GM18507 (cell line): Measurements from ENCODE around the gene UBR3.
A peak's percentile ranks its signal among the peaks of the same experiment; 100 is the strongest.
"Not testable (repeated sequence)": the region's sequence is repeated elsewhere in the genome, so short reads cannot be mapped to it uniquely, and the experiment has no call there.

ENCODE experiments used
- DNase-seq: peaks from one replicate; pipeline ENCODE4 v3.0.0; 2011; ENCODE audit warnings: low read depth; ENCODE audit not compliant: insufficient read length; ENCODE audit errors: extremely low spot score
- FAIRE-seq: peaks from 2 replicates; lab custom pipeline; 2011; peaks lifted over from hg19 to GRCh38; lab: Jason Lieb, UNC

Gene UBR3

GRCh38 chr2:169822785-169823392 lies 4.4 kb upstream of the UBR3 start:
- DNase-seq (no peak), FAIRE-seq (no peak)

- FAIRE-seq (no peak), DNase-seq (no peak)
Observed at GRCh38 chr2:169823996-169824372, 3.3 kb upstream of the UBR3 start.

GRCh38 chr2:169824373-169825333 lies 2.6 kb upstream of the UBR3 start, which contains the start of gene METTL5:
Gene METTL5 (minus strand): TSS chr2:169824905. CDS start chr2:169824597, 308 bp downstream.
- peak; percentile 78 for DNase-seq
- FAIRE-seq, result peak; percentile 81

GRCh38 chr2:169828141-169828811 lies 1.0 kb downstream of the UBR3 start:
- DNase-seq (peak; percentile 12), FAIRE-seq (peak; percentile 59)

GRCh38 chr2:169834401-169834800 lies 7.1 kb downstream of the UBR3 start:
- FAIRE-seq (no peak), DNase-seq (no peak)

- FAIRE-seq (no peak), DNase-seq (no peak)
Observed at GRCh38 chr2:169838743-169839489, 11.7 kb downstream of the UBR3 start.

- FAIRE-seq (no peak), DNase-seq (no peak)
Observed at GRCh38 chr2:169839954-169840746, 12.9 kb downstream of the UBR3 start.

- no peak for FAIRE-seq
- DNase-seq, result no peak
Observed at GRCh38 chr2:169840747-169841142, 13.5 kb downstream of the UBR3 start.

- FAIRE-seq, DNase-seq: not testable (repeated sequence)
Observed at GRCh38 chr2:169841625-169842024, 14.4 kb downstream of the UBR3 start.

GRCh38 chr2:169845016-169845415 lies 17.8 kb downstream of the UBR3 start:
- DNase-seq (no peak), FAIRE-seq (no peak)

GRCh38 chr2:169848959-169849693 lies 21.9 kb downstream of the UBR3 start:
- not testable (repeated sequence) for DNase-seq, FAIRE-seq

GRCh38 chr2:169849710-169850109 lies 22.5 kb downstream of the UBR3 start:
- FAIRE-seq (no peak), DNase-seq (no peak)

GRCh38 chr2:169853041-169853668 lies 25.9 kb downstream of the UBR3 start:
- FAIRE-seq (peak; percentile 45), DNase-seq (no peak)

GRCh38 chr2:169855281-169856258 lies 28.3 kb downstream of the UBR3 start:
- DNase-seq, FAIRE-seq: not testable (repeated sequence)

GRCh38 chr2:169859423-169859822 lies 32.2 kb downstream of the UBR3 start:
- DNase-seq (no peak), FAIRE-seq (no peak)

- DNase-seq (no peak), FAIRE-seq (no peak)
Observed at GRCh38 chr2:169860149-169860548, 32.9 kb downstream of the UBR3 start.
